ENCODE results near the gene PTPN2. TPM values are rescaled to one million over a fixed set of nuclear protein-coding genes. Genes with fewer than 3 reads are reported as not detected.

PTPN2 gene
- total and polyA plus RNA-seq, 5 experiments from 2014 or later, result 62.7 to 76.1 (median 71.7) TPM

- Mint-ChIP-seq H3K4me3 (no peak overlapping the region), H3K36me3 (peaks cover 4 to 81% (median 34%) of the 10 kb centered on the region in 3 donors), H3K27me3 (no peaks in the 10 kb centered on the region), H3K9me3 (no peaks in the 10 kb centered on the region), H3K27ac (peak overlapping the region in 1 of 10 donors; percentile 7), H3K4me1 (peaks cover 0 to 15% (median 3%) of the 10 kb centered on the region in 4 donors)
- ATAC-seq (no peak), DNase-seq (no peak)
- POLR2A ChIA-PET, result no interaction called here
Observed at GRCh38 chr18:12816451-12816850, 67.6 kb downstream of the PTPN2 start.

- Mint-ChIP-seq H3K4me1 (peaks cover 0 to 7% (median 0%) of the 10 kb centered on the region in 4 donors), H3K27ac (peak overlapping the region in 3 of 10 donors; percentile 18 to 56 (median 44)), H3K36me3 (peaks cover 9 to 86% (median 46%) of the 10 kb centered on the region in 3 donors), H3K4me3 (no peak overlapping the region), H3K9me3 (no peaks in the 10 kb centered on the region), H3K27me3 (no peaks in the 10 kb centered on the region)
- DNase-seq (no peak), ATAC-seq (no peak)
- POLR2A ChIA-PET, result no interaction called here
Observed at GRCh38 chr18:12811191-12811950, 72.7 kb downstream of the PTPN2 start.

GRCh38 chr18:12803069-12803936, 80.7 kb downstream of the PTPN2 start:
- Mint-ChIP-seq H3K27me3 (no peaks in the 10 kb centered on the region), H3K36me3 (peaks cover 10 to 75% (median 41%) of the 10 kb centered on the region in 3 donors), H3K27ac (peak overlapping the region in 2 of 10 donors; percentile 8 to 73), H3K4me1 (peaks cover 8 to 18% (median 13%) of the 10 kb centered on the region in 4 donors), H3K4me3 (no peak overlapping the region), H3K9me3 (peaks cover 0 to 3% (median 0%) of the 10 kb centered on the region in 9 donors)
- no peak for DNase-seq
- ATAC-seq, result no peak
- POLR2A ChIA-PET, result no interaction called here

GRCh38 chr18:12802538-12802937, 81.5 kb downstream of the PTPN2 start:
- H3K36me3 Mint-ChIP-seq, result peaks cover 9 to 77% (median 41%) of the 10 kb centered on the region in 3 donors
- no peak for DNase-seq

GRCh38 chr18:12796448-12796847, 87.6 kb downstream of the PTPN2 start:
- Mint-ChIP-seq H3K27me3 (no peaks in the 10 kb centered on the region), H3K27ac (peak overlapping the region in 2 of 10 donors; percentile 39 to 60), H3K4me3 (no peak overlapping the region), H3K4me1 (peaks cover 0 to 5% (median under 1%) of the 10 kb centered on the region in 4 donors), H3K36me3 (peaks cover 0 to 81% (median 15%) of the 10 kb centered on the region in 3 donors), H3K9me3 (no peaks in the 10 kb centered on the region)
- no peak for DNase-seq
- ATAC-seq, result no peak
- POLR2A ChIA-PET, result no interaction called here

More at GRCh38 chr18:12802538-12802937, 81.5 kb downstream of the PTPN2 start:
- Mint-ChIP-seq H3K4me1 (peaks cover 8 to 18% (median 13%) of the 10 kb centered on the region in 4 donors), H3K4me3 (no peak overlapping the region), H3K27me3 (no peaks in the 10 kb centered on the region), H3K27ac (peak overlapping the region in 1 of 10 donors; percentile 35), H3K9me3 (peaks cover 0 to 3% (median 0%) of the 10 kb centered on the region in 9 donors)
- ATAC-seq, result no peak
- POLR2A ChIA-PET, result no interaction called here

- no peak overlapping the region for H3K4me3 Mint-ChIP-seq
- peaks cover 0 to 5% (median 0%) of the 10 kb centered on the region in 4 donors for H3K4me1 Mint-ChIP-seq
- no peaks in the 10 kb centered on the region for H3K9me3 Mint-ChIP-seq
- peak overlapping the region in 4 of 10 donors; percentile 0 to 68 (median 42) for H3K27ac Mint-ChIP-seq
- POLR2A ChIA-PET, result no interaction called here
- DNase-seq (no peak), ATAC-seq (no peak)
- H3K36me3 Mint-ChIP-seq, result peaks cover 0 to 46% (median 10%) of the 10 kb centered on the region in 3 donors
- no peaks in the 10 kb centered on the region for H3K27me3 Mint-ChIP-seq
Observed at GRCh38 chr18:12791610-12792009, 92.4 kb downstream of the PTPN2 start.

- H3K9me3 Mint-ChIP-seq, result no peaks in the 10 kb centered on the region
- H3K4me1 Mint-ChIP-seq, result peaks cover 0 to 2% (median 0%) of the 10 kb centered on the region in 4 donors
- POLR2A ChIA-PET, result no interaction called here
- DNase-seq, result no peak
- H3K4me3 Mint-ChIP-seq, result no peak overlapping the region
- H3K27ac Mint-ChIP-seq, result peak overlapping the region in 1 of 10 donors; percentile 41
- H3K36me3 Mint-ChIP-seq, result peaks cover 0 to 18% (median 11%) of the 10 kb centered on the region in 3 donors
- no peaks in the 10 kb centered on the region for H3K27me3 Mint-ChIP-seq
- no peak for ATAC-seq
Observed at GRCh38 chr18:12786669-12787068, 97.4 kb downstream of the PTPN2 start.

- no peak overlapping the region for H3K4me3 Mint-ChIP-seq
Observed at GRCh38 chr18:12783524-12783923, 100.5 kb downstream of the PTPN2 start.

GRCh38 chr18:12782521-12782920, 101.5 kb downstream of the PTPN2 start:
- POLR2A ChIA-PET, result interaction anchor here (0.9 kb wide), 1 partner anchor 101 kb away, joined by 4 read pairs; the partner anchor contains the start of gene PTPN2
- Mint-ChIP-seq H3K27me3 (no peaks in the 10 kb centered on the region), H3K9me3 (peaks cover 0 to 2% (median 0%) of the 10 kb centered on the region in 9 donors), H3K36me3 (peaks cover 0 to 12% (median 7%) of the 10 kb centered on the region in 3 donors), H3K27ac (no peak overlapping the region), H3K4me1 (no peaks in the 10 kb centered on the region), H3K4me3 (no peak overlapping the region)
- ATAC-seq (no peak), DNase-seq (no peak)

More at GRCh38 chr18:12783524-12783923, 100.5 kb downstream of the PTPN2 start:
- ATAC-seq (no peak), DNase-seq (no peak)
- POLR2A ChIA-PET, result no interaction called here
- no peak overlapping the region for H3K27ac Mint-ChIP-seq
- no peaks in the 10 kb centered on the region for H3K27me3 Mint-ChIP-seq
- H3K4me1 Mint-ChIP-seq, result no peaks in the 10 kb centered on the region
- H3K36me3 Mint-ChIP-seq, result peaks cover 0 to 12% (median 7%) of the 10 kb centered on the region in 3 donors
- H3K9me3 Mint-ChIP-seq, result peaks cover 0 to under 1% (median 0%) of the 10 kb centered on the region in 9 donors

- ATAC-seq, result no peak
Observed at GRCh38 chr18:12779456-12779855, 104.6 kb downstream of the PTPN2 start.

GRCh38 chr18:12779043-12779442, 105.0 kb downstream of the PTPN2 start:
- Mint-ChIP-seq H3K4me1 (peaks cover 4 to 12% (median 6%) of the 10 kb centered on the region in 4 donors), H3K27ac (no peak overlapping the region), H3K4me3 (peak overlapping the region in 1 of 10 donors; percentile 20), H3K27me3 (no peaks in the 10 kb centered on the region), H3K9me3 (peaks cover 0 to 5% (median 0%) of the 10 kb centered on the region in 9 donors), H3K36me3 (peaks cover 0 to 4% (median under 1%) of the 10 kb centered on the region in 3 donors)
- POLR2A ChIA-PET, result interaction anchor here (0.5 kb wide), 1 partner anchor 267 kb away, joined by 3 read pairs; no protein-coding TSS in a partner anchor
- DNase-seq (no peak), ATAC-seq (no peak)

More at GRCh38 chr18:12779456-12779855, 104.6 kb downstream of the PTPN2 start:
- H3K36me3 Mint-ChIP-seq, result peaks cover 0 to 4% (median 3%) of the 10 kb centered on the region in 3 donors
- no peak overlapping the region for H3K27ac Mint-ChIP-seq
- peaks cover 4 to 10% (median 6%) of the 10 kb centered on the region in 4 donors for H3K4me1 Mint-ChIP-seq
- peaks cover 0 to 5% (median 0%) of the 10 kb centered on the region in 9 donors for H3K9me3 Mint-ChIP-seq
- H3K27me3 Mint-ChIP-seq, result no peaks in the 10 kb centered on the region
- POLR2A ChIA-PET, result interaction anchor here (0.5 kb wide), 1 partner anchor 267 kb away, joined by 3 read pairs; no protein-coding TSS in a partner anchor
- H3K4me3 Mint-ChIP-seq, result no peak overlapping the region
- DNase-seq, result no peak

GRCh38 chr18:12777500-12777944, 106.5 kb downstream of the PTPN2 start:
- Mint-ChIP-seq H3K4me1 (peaks cover 6 to 23% (median 11%) of the 10 kb centered on the region in 4 donors), H3K36me3 (peaks cover 0 to 4% (median 0%) of the 10 kb centered on the region in 3 donors), H3K9me3 (peaks cover 0 to 5% (median 0%) of the 10 kb centered on the region in 9 donors), H3K27me3 (no peaks in the 10 kb centered on the region), H3K4me3 (peak overlapping the region in 2 of 10 donors; percentile 18 to 74), H3K27ac (no peak overlapping the region)
- ATAC-seq, result peak in 1 of 2 donors; percentile 46
- POLR2A ChIA-PET, result no interaction called here
- DNase-seq, result no peak
